Measurements from ENCODE around the gene MLLT3.

MLLT3 gene

DNA sequence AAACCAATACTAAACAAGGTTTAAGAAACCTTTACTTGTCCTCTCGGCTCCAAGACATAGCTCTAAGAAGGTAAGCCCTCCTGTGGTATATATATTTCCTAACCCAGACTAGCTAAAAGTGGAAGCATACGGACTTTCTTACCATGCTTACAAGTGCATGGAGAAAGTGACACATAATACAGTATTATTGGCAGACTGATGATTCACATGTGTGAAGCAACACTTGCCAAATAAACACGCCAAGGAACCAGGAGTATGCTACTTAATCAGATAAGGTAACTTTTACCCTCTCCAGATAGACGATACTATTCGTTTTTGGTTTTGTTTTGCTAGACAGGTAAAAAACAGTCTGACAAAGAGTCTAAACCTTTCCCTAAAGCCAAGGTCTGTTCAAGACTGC is 264.1 kb downstream of the MLLT3 start:
- TF ChIP-seq, protein P1, sequence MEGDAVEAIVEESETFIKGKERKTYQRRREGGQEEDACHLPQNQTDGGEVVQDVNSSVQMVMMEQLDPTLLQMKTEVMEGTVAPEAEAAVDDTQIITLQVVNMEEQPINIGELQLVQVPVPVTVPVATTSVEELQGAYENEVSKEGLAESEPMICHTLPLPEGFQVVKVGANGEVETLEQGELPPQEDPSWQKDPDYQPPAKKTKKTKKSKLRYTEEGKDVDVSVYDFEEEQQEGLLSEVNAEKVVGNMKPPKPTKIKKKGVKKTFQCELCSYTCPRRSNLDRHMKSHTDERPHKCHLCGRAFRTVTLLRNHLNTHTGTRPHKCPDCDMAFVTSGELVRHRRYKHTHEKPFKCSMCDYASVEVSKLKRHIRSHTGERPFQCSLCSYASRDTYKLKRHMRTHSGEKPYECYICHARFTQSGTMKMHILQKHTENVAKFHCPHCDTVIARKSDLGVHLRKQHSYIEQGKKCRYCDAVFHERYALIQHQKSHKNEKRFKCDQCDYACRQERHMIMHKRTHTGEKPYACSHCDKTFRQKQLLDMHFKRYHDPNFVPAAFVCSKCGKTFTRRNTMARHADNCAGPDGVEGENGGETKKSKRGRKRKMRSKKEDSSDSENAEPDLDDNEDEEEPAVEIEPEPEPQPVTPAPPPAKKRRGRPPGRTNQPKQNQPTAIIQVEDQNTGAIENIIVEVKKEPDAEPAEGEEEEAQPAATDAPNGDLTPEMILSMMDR (IDR thresholded peaks at IDR 0.05; ENCODE audit: extremely low read depth, missing control alignments) = no peak
- DNase-seq (ENCODE audit: low spot score) = no peak

DNA sequence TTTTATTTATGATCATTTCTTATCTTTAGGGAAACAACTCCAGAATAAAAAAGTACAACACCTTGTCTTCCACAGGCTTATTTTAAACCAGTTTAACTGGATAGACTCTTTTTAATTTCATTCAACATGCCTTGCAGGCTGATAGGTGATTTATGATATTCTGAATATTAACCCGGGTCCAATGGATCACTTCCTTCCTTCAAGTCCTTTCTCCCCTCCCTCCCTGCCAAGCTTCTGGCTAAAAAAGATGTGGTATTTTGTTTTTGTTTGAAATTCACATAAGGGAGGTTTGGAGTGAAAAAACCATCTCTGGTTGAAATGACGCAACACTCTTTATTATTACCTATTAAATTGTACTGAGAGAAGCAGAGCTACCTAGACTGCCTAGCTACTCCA is 265.3 kb downstream of the MLLT3 start:
- DNase-seq (ENCODE audit: low spot score) = no peak
- TF ChIP-seq, protein P1 (IDR thresholded peaks at IDR 0.05; ENCODE audit: extremely low read depth, missing control alignments) = no peak

DNA sequence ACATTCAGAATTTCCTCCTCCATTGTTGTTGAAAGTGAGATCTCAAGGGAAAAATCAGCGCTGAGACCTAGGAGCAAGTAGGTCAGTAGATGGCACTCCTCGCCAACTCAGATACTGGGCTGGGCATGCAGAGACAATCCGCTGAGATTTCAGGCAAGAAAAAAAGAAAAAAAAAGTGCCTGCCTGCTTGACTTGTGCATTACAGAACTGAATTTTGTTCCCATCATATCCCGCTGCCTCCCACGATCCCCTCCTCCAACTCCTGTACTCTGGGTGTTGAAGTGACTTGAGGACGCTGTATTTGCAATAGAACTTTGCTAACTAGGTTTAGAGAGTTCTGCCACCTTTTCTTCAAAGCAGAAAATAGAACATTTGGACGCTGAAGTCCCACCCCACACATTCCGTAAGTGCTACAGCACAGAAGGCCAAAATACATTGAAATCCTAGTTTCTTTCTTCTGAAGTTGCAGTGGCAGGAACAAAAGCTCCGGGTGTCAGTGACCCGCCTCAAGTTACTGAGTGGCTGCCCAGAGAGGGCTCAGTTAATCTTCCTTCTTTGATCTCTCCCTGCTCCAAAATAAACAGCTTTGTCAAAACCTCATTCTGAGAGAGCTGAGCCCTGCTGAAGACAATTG is 265.8 kb downstream of the MLLT3 start:
- peak; percentile 52 for DNase-seq (ENCODE audit: low spot score)
- TF ChIP-seq, protein P1 (IDR thresholded peaks at IDR 0.05; ENCODE audit: extremely low read depth, missing control alignments) = peak; percentile 46

DNA sequence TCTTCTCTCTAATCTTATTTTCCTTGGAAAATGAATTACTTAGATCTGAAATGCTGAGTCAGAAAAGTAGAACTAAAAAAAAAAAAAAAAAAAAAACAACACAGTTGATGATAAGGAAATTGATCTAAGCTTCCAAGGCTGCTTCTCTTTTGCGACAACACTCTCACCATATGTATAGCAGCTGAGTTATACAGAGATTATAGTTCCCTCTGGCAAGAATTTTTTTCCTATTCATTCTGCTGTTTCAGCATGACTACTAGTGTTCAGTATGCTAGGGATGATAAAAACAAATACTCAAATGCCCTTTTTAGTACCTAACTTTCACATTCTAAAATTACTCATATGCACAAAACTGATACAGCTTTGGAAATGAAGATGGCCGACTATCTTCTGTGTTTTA is 267.3 kb downstream of the MLLT3 start:
- DNase-seq (ENCODE audit: low spot score) = peak; percentile 22
- TF ChIP-seq, protein P1 (IDR thresholded peaks at IDR 0.05; ENCODE audit: extremely low read depth, missing control alignments) = no peak

DNA sequence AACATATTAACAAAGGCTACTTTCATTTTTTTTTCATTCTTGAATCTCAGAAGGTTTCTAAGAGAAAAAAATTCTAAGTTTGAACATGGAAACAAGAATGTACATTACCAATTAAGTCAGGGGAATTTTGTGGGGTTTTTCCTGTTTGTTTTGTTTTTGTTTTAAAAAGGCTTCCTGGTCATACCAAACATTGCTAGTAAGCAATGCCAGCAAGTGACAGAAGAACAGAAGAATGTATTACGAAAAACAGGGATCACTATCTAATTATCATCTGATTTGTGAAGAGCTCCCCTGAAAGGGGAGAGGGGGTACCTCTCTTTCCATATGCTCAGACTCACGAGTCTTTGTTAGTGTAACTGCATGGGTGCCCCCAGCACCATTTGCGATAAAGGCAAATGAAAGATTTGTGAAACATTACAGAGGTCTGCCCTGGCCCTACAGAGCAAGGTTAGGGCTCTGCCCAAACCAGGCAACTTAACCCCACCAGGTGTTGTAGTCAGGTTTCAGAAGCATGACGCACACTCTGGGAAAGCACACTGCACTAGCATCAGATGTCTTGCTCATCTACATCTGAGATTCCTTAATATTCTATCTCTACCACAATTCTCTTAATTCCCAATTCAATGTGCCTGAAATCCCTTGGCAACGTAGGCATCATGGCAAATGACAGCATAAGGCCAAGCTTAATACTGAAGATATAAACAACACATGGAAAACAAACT is 268.2 kb downstream of the MLLT3 start:
- DNase-seq (ENCODE audit: low spot score) = no peak
- TF ChIP-seq, protein P1 (IDR thresholded peaks at IDR 0.05; ENCODE audit: extremely low read depth, missing control alignments) = no peak

DNA sequence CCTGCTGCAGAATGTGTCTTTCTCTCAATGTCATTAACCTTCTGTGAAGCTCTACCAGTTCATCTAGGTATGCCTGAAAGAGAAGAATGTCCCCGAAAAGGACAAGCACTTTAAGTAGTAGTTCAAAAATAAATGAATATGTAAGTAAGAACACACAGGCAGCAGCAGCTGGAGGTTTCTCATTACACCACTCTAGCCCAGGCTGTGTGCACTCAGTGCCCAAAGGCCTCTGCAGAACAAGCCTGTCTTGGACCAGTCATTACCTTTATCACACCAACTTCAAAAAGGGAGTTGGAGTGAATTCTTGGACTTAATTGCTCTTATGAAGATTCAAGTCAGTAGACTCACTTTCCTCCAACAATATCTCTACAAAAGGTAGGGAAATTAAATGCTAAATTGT is 268.8 kb downstream of the MLLT3 start:
- no peak for DNase-seq (ENCODE audit: low spot score)
- TF ChIP-seq, protein P1 (IDR thresholded peaks at IDR 0.05; ENCODE audit: extremely low read depth, missing control alignments) = no peak

DNA sequence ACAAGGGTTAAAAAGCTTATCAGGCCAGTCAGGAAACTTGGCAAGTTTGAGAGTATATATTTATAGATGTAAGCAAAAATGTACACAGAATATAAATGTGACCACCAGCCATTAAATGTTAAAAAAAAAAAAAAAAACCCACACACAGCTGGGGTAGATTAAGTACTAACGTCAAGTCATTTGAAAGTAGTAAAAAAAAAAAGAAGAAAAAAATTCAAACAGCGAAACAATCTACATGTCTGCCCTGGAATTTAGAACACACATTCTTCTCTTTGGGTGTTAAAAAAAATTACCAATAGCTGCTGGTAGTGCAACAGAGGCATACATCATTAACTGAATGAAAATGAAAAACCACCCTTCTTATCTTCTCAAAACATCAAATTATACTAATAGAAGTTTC is 269.7 kb downstream of the MLLT3 start:
- DNase-seq (ENCODE audit: low spot score) = no peak
- TF ChIP-seq, protein P1 (IDR thresholded peaks at IDR 0.05; ENCODE audit: extremely low read depth, missing control alignments) = no peak

Data from GM20000 (cell line).